Loucy (cell line): ENCODE results near the gene SYNE2.

ENCODE experiments used
- EZH2phosphoT487 ChIP-seq: fragments of 200-600 bp; IDR thresholded peaks from 2 replicates; pipeline ENCODE4 v1.6.1; 2018; ENCODE audit warnings: antibody characterized with exemption, mild to moderate bottlenecking, moderate library complexity, borderline replicate concordance
- TF ChIP-seq, protein P1 (sequence below): fragments of 200-600 bp; sonication (generic); conservative IDR thresholded peaks from 2 replicates; pipeline ENCODE4 v1.5.1; 2014; ENCODE audit warnings: mild to moderate bottlenecking, antibody characterized with exemption, low read length

DNA sequence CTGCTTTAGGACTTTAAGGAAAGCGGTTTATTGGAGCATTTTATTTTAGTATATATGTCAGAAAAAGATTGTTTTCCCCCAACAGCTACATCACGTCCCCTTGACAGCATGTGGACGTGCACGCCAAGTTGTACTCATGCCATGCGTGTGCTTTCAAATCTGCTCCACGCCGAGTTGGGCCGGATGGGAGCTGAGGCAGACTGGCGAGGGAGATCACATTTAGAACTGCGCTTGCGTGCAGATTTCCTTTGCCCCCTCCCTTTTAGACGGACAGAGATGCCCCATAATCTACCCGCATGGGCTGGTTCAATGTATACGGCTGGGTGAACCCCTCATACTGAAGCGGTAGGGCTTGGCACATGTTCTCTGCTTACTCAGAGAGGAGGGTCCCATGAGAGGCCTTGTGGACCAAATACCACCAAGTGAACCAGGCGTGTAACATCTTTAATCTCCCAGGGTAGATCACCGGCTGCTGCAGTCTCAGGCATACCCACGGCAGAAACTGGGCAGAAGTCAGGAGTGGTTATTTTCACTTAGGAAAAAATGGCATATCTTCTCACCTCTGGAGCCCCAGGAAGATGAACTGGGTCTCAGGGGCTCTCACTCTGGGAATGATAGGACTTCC, 349.2 kb downstream of the SYNE2 start:
- TF ChIP-seq, protein P1, sequence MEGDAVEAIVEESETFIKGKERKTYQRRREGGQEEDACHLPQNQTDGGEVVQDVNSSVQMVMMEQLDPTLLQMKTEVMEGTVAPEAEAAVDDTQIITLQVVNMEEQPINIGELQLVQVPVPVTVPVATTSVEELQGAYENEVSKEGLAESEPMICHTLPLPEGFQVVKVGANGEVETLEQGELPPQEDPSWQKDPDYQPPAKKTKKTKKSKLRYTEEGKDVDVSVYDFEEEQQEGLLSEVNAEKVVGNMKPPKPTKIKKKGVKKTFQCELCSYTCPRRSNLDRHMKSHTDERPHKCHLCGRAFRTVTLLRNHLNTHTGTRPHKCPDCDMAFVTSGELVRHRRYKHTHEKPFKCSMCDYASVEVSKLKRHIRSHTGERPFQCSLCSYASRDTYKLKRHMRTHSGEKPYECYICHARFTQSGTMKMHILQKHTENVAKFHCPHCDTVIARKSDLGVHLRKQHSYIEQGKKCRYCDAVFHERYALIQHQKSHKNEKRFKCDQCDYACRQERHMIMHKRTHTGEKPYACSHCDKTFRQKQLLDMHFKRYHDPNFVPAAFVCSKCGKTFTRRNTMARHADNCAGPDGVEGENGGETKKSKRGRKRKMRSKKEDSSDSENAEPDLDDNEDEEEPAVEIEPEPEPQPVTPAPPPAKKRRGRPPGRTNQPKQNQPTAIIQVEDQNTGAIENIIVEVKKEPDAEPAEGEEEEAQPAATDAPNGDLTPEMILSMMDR = no peak
- TF ChIP-seq EZH2phosphoT487 = no peak
